ENCODE measurements around the gene TSC2.

GRCh38 chr16:2082171-2082982, 34.6 kb downstream of the TSC2 start:
- TF ChIP-seq, protein P1, sequence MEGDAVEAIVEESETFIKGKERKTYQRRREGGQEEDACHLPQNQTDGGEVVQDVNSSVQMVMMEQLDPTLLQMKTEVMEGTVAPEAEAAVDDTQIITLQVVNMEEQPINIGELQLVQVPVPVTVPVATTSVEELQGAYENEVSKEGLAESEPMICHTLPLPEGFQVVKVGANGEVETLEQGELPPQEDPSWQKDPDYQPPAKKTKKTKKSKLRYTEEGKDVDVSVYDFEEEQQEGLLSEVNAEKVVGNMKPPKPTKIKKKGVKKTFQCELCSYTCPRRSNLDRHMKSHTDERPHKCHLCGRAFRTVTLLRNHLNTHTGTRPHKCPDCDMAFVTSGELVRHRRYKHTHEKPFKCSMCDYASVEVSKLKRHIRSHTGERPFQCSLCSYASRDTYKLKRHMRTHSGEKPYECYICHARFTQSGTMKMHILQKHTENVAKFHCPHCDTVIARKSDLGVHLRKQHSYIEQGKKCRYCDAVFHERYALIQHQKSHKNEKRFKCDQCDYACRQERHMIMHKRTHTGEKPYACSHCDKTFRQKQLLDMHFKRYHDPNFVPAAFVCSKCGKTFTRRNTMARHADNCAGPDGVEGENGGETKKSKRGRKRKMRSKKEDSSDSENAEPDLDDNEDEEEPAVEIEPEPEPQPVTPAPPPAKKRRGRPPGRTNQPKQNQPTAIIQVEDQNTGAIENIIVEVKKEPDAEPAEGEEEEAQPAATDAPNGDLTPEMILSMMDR (conservative IDR thresholded peaks at IDR 0.05) = no peak
- TF ChIP-seq EZH2 (IDR thresholded peaks at IDR 0.05; ENCODE audit: low read depth) = no peak
